ENCODE results near the gene SLC11A2. TPM values are rescaled to one million over a fixed set of nuclear protein-coding genes. Genes with fewer than 3 reads are reported as not detected.
"Not testable (repeated sequence)": the region's sequence is repeated elsewhere in the genome, so short reads cannot be mapped to it uniquely, and the experiment has no call there.

SLC11A2 gene
- total RNA-seq, 4 donors from 2014 or later: 22.9 to 71.0 (median 61.4) TPM

GRCh38 chr12:50932787-50933280, 93.3 kb downstream of the SLC11A2 start:
- Histone ChIP-seq H3K27ac (peak overlapping the region; percentile 82 to 86), H3K4me1 (peaks cover 0 to 4% of the 10 kb centered on the region in 2 donors), H3K4me3 (no peak overlapping the region), H3K36me3 (no peaks in the 10 kb centered on the region), H3K27me3 (no peaks in the 10 kb centered on the region), H3K9me3 (no peaks in the 10 kb centered on the region)
- intact Hi-C loops (cut with DNase I; ENCODE audit: low total_unique reads): no loop called here
- no peak for TF ChIP-seq POLR2A (IDR thresholded peaks at IDR 0.05)
- TF ChIP-seq, protein P1, sequence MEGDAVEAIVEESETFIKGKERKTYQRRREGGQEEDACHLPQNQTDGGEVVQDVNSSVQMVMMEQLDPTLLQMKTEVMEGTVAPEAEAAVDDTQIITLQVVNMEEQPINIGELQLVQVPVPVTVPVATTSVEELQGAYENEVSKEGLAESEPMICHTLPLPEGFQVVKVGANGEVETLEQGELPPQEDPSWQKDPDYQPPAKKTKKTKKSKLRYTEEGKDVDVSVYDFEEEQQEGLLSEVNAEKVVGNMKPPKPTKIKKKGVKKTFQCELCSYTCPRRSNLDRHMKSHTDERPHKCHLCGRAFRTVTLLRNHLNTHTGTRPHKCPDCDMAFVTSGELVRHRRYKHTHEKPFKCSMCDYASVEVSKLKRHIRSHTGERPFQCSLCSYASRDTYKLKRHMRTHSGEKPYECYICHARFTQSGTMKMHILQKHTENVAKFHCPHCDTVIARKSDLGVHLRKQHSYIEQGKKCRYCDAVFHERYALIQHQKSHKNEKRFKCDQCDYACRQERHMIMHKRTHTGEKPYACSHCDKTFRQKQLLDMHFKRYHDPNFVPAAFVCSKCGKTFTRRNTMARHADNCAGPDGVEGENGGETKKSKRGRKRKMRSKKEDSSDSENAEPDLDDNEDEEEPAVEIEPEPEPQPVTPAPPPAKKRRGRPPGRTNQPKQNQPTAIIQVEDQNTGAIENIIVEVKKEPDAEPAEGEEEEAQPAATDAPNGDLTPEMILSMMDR (IDR thresholded peaks at IDR 0.05): no peak
- no peak for DNase-seq

- H3K36me3 ChIP-seq; H3K4me3 ChIP-seq; H3K27me3 ChIP-seq; H3K9me3 ChIP-seq; DNase-seq; intact Hi-C loops (cut with DNase I; ENCODE audit: low total_unique reads); H3K4me1 ChIP-seq: not testable (repeated sequence)
- H3K27ac ChIP-seq: peak overlapping the region in 1 of 2 donors; percentile 0
Measured at GRCh38 chr12:50930477-50930876, 95.7 kb downstream of the SLC11A2 start.

- H3K9me3 ChIP-seq: no peaks in the 10 kb centered on the region
- no peak overlapping the region for H3K4me3 ChIP-seq
- H3K27me3 ChIP-seq: no peaks in the 10 kb centered on the region
- H3K27ac ChIP-seq: peak overlapping the region in 1 of 2 donors; percentile 95
- TF ChIP-seq POLR2A (IDR thresholded peaks at IDR 0.05): no peak
- TF ChIP-seq, protein P1 (IDR thresholded peaks at IDR 0.05): no peak
- DNase-seq: no peak
- H3K4me1 ChIP-seq: peaks cover 0 to 4% of the 10 kb centered on the region in 2 donors
- no peaks in the 10 kb centered on the region for H3K36me3 ChIP-seq
- intact Hi-C loops (cut with DNase I; ENCODE audit: low total_unique reads): no loop called here
Measured at GRCh38 chr12:50929831-50930230, 96.4 kb downstream of the SLC11A2 start.

Small RNAs within 50 kb of the gene (small RNA-seq; reads per million reads assigned to genes)
- gene AC008121.1 (not detected), gene RF00019 (not detected), gene RNU6-1273P (not detected), gene RNU6-87P (not detected)

Other genes with a start within 250 kb of the SLC11A2 start
- gene TMPRSS12, start 183.5 kb downstream of the SLC11A2 start, total RNA-seq: not detected
- not detected for gene HIGD1C, start 73.8 kb downstream of the SLC11A2 start, total RNA-seq
- gene LETMD1, start 21.9 kb upstream of the SLC11A2 start, total RNA-seq: 10 to 100 TPM; 45.9 to 81.5 (median 61.5) TPM
- 10 to 100 TPM; 21.5 to 39.7 (median 28.9) TPM for gene CSRNP2, start 57.2 kb upstream of the SLC11A2 start, total RNA-seq
- gene TFCP2, start 146.8 kb upstream of the SLC11A2 start, total RNA-seq: 10 to 100 TPM in 3 of 4 donors, 1 to 10 TPM in 1; 6.1 to 30.7 (median 19.8) TPM
- 10 to 100 TPM in 1 of 4 donors, 1 to 10 TPM in 3; 2.6 to 60.6 (median 5.8) TPM for gene POU6F1, start 191.7 kb upstream of the SLC11A2 start, total RNA-seq
- 100 to 1,000 TPM in 3 of 4 donors, 10 to 100 TPM in 1; 63.3 to 229 (median 192) TPM for gene DAZAP2, start 212.4 kb upstream of the SLC11A2 start, total RNA-seq
- gene SMAGP, start 244.0 kb upstream of the SLC11A2 start, total RNA-seq: 10 to 100 TPM in 2 of 4 donors, 1 to 10 TPM in 2; 1.2 to 19.0 (median 9.5) TPM